ENCODE results near the gene SKIDA1.
A peak's percentile ranks its signal among the peaks of the same experiment; 100 is the strongest.

Gene SKIDA1

GRCh38 chr10:21531164-21531563, 5.7 kb upstream of the SKIDA1 start:
- no peak overlapping the region for H3K4me3 ChIP-seq (ENCODE audit: low read length)
- peaks cover 46% of the 10 kb centered on the region for H3F3A ChIP-seq (ENCODE audit: control insufficient read depth, insufficient read depth)
- H3K4me2 ChIP-seq (ENCODE audit: low read length) = peak overlapping the region; percentile 24
- peaks cover 11% of the 10 kb centered on the region for H3K36me3 ChIP-seq (ENCODE audit: control insufficient read depth, low read length)
- TF ChIP-seq CTCF (IDR thresholded peaks at IDR 0.05; ENCODE audit: low read depth, low read length, poor library complexity, severe bottlenecking) (no peak), EZH2phosphoT487 (IDR thresholded peaks at IDR 0.05; ENCODE audit: borderline replicate concordance, low read length) (no peak)
- H3K9me3 ChIP-seq (ENCODE audit: control insufficient read depth, insufficient read depth, low read length) = no peaks in the 10 kb centered on the region
- H4K20me1 ChIP-seq (ENCODE audit: control insufficient read depth, insufficient read depth, low read depth, low read length) = peaks cover 5% of the 10 kb centered on the region; the same call in 1 of the 2 replicates
- no peak overlapping the region for H3K27ac ChIP-seq (ENCODE audit: low read depth, low read length)
- peaks cover 67% of the 10 kb centered on the region for H3K4me1 ChIP-seq (ENCODE audit: control insufficient read depth, low read length)
- no peaks in the 10 kb centered on the region for H3K9me2 ChIP-seq (replicated peaks; ENCODE audit: control insufficient read depth, low read length)
- peaks cover 17% of the 10 kb centered on the region for H3K79me2 ChIP-seq (ENCODE audit: control insufficient read depth, low read length)
- no peaks in the 10 kb centered on the region for H3K27me3 ChIP-seq (ENCODE audit: control insufficient read depth, low read length)

- no peaks in the 10 kb centered on the region for H3K9me3 ChIP-seq (ENCODE audit: control insufficient read depth, insufficient read depth, low read length)
- no peak overlapping the region for H3K4me2 ChIP-seq (ENCODE audit: low read length)
- H3K9me2 ChIP-seq (replicated peaks; ENCODE audit: control insufficient read depth, low read length) = no peaks in the 10 kb centered on the region
- H3K27ac ChIP-seq (ENCODE audit: low read depth, low read length) = no peak overlapping the region
- TF ChIP-seq EZH2phosphoT487 (IDR thresholded peaks at IDR 0.05; ENCODE audit: borderline replicate concordance, low read length) (no peak), CTCF (IDR thresholded peaks at IDR 0.05; ENCODE audit: low read depth, low read length, poor library complexity, severe bottlenecking) (no peak)
- no peak overlapping the region for H3K4me3 ChIP-seq (ENCODE audit: low read length)
- peaks cover 46% of the 10 kb centered on the region for H3F3A ChIP-seq (ENCODE audit: control insufficient read depth, insufficient read depth)
- peaks cover 5% of the 10 kb centered on the region; the same call in 1 of the 2 replicates for H4K20me1 ChIP-seq (ENCODE audit: control insufficient read depth, insufficient read depth, low read depth, low read length)
- H3K27me3 ChIP-seq (ENCODE audit: control insufficient read depth, low read length) = no peaks in the 10 kb centered on the region
- H3K36me3 ChIP-seq (ENCODE audit: control insufficient read depth, low read length) = peaks cover 5% of the 10 kb centered on the region
- H3K4me1 ChIP-seq (ENCODE audit: control insufficient read depth, low read length) = peaks cover 63% of the 10 kb centered on the region
- H3K79me2 ChIP-seq (ENCODE audit: control insufficient read depth, low read length) = peaks cover 11% of the 10 kb centered on the region
Measured at GRCh38 chr10:21530641-21531040, 5.2 kb upstream of the SKIDA1 start.

- no peak overlapping the region for H3K4me2 ChIP-seq (ENCODE audit: low read length)
- peaks cover 7% of the 10 kb centered on the region for H3K79me2 ChIP-seq (ENCODE audit: control insufficient read depth, low read length)
- H3K4me3 ChIP-seq (ENCODE audit: low read length) = no peak overlapping the region
- no peak overlapping the region for H3K27ac ChIP-seq (ENCODE audit: low read depth, low read length)
- no peaks in the 10 kb centered on the region for H3K9me3 ChIP-seq (ENCODE audit: control insufficient read depth, insufficient read depth, low read length)
- H3K36me3 ChIP-seq (ENCODE audit: control insufficient read depth, low read length) = peaks cover under 1% of the 10 kb centered on the region
- H4K20me1 ChIP-seq (ENCODE audit: control insufficient read depth, insufficient read depth, low read depth, low read length) = peaks cover under 1% of the 10 kb centered on the region; the same call in 1 of the 2 replicates
- peaks cover 45% of the 10 kb centered on the region for H3F3A ChIP-seq (ENCODE audit: control insufficient read depth, insufficient read depth)
- no peaks in the 10 kb centered on the region for H3K9me2 ChIP-seq (replicated peaks; ENCODE audit: control insufficient read depth, low read length)
- H3K4me1 ChIP-seq (ENCODE audit: control insufficient read depth, low read length) = peaks cover 63% of the 10 kb centered on the region
- no peaks in the 10 kb centered on the region for H3K27me3 ChIP-seq (ENCODE audit: control insufficient read depth, low read length)
- no peak for TF ChIP-seq CTCF (IDR thresholded peaks at IDR 0.05; ENCODE audit: low read depth, low read length, poor library complexity, severe bottlenecking)
Measured at GRCh38 chr10:21530168-21530567, 4.7 kb upstream of the SKIDA1 start.
